Heart right ventricle (tissue), 16 donors: ENCODE results near the gene MOCOS. TPM values are rescaled to one million over a fixed set of nuclear protein-coding genes. Genes with fewer than 3 reads are reported as not detected.
A peak's percentile ranks its signal among the peaks of the same experiment; 100 is the strongest.

Experiments used
- ATAC-seq, 8 donors: fragments of 200-7000 bp; cut with Tn5 transposase; one replicate each; pipeline ENCODE4 v1.9.1; 2020; ENCODE audit warnings: mild to moderate bottlenecking in 8 of 8, moderate library complexity in 8 of 8, moderate number of reproducible peaks in 1 of 8
- DNase-seq, 2 donors: peaks; one replicate each; pipeline ENCODE4 v3.0.0-alpha.2; 2020
- H3K27ac ChIP-seq, 10 donors: fragments of 200-600 bp; sonication (generic) in 2 of 10; one replicate each; pipeline versions ENCODE4 v1.5.0 to v1.8.0; 2020 to 2022; ENCODE audit warnings: mild to moderate bottlenecking in 3 of 10
- H3K27me3 ChIP-seq, 7 donors: fragments of 200-600 bp; one replicate each; pipeline ENCODE4 v1.8.0; 2021 to 2022; ENCODE audit warnings: mild to moderate bottlenecking in 2 of 7
- H3K36me3 ChIP-seq, 9 donors: fragments of 200-600 bp; sonication (generic) in 1 of 9; one replicate each; pipeline versions ENCODE4 v1.5.0 to v1.8.0; 2020 to 2022; ENCODE audit warnings: mild to moderate bottlenecking in 2 of 9
- H3K4me1 ChIP-seq, 9 donors: fragments of 200-600 bp; sonication (generic) in 1 of 9; one replicate each; pipeline versions ENCODE4 v1.5.0 to v1.8.0; 2020 to 2022; ENCODE audit warnings: mild to moderate bottlenecking in 4 of 9
- H3K4me3 ChIP-seq, 10 donors: fragments of 200-600 bp; sonication (generic) in 2 of 10; one replicate each; pipeline versions ENCODE4 v1.5.0 to v1.8.0; 2020 to 2022; ENCODE audit warnings: mild to moderate bottlenecking in 7 of 10, moderate library complexity in 2 of 10
- H3K9me3 ChIP-seq, 11 donors: fragments of 200-600 bp in 10 of 11; sonication (generic) in 2 of 11; one replicate each; pipeline versions ENCODE4 v1.5.0 to v1.8.0; 2013 to 2022; ENCODE audit warnings: mild to moderate bottlenecking in 2 of 11, control low read depth in 1 of 11, moderate library complexity in 1 of 11
- CTCF ChIP-seq, 9 donors: fragments of 200-600 bp; sonication (generic) in 2 of 9; IDR thresholded peaks; one replicate each; pipeline versions ENCODE4 v1.5.0 to v1.8.0; 2021 to 2022; ENCODE audit warnings: antibody characterized with exemption in 9 of 9, mild to moderate bottlenecking in 5 of 9, moderate library complexity in 1 of 9
- WGBS, 2 donors: extraction: QIAGEN DNeasy Blood & Tissue Kit; methylation state at CpG; one replicate each; pipeline ENCODE4 v1.1.7; 2013; ENCODE audit warnings: inconsistent platforms in 1 of 2; 5-methylcytosine and 5-hydroxymethylcytosine counted together
- intact Hi-C, 10 donors: fragments of 100-400 bp; cut with DNase I; formaldehyde crosslinking; loops; one replicate each; pipeline versions ENCODE4 v1.11.1 to v1.14.2; 2022
- polyA plus RNA-seq, 2 donors: library from polyadenylated mRNA; stranded (reverse); fragments of 200-250 nt; gene quantifications; one replicate each; pipeline ENCODE4 v1.2.3, GENCODE V29; 2013
- total RNA-seq, 10 donors: library from RNA; stranded (reverse); fragmentation: NEBNext Ultra II Directional in 3 of 10; extraction: Animal tissue kit (Norgen Biotek cat#: 25700) in 3 of 10; gene quantifications; one replicate each; pipeline versions ENCODE4 v1.2.1 to v1.2.4, GENCODE V29; 2021 to 2023
- donor health status: Arrhythmogenic right ventricular cardiomyopathy.
- donor health status: ischemic (EF 13 %, LVEDD 7.1; RV severe dilation, severe dysfunction).
- donor health status: healthy with polysubstance abuse.
- donor health status: DM: no; HTN: yes; CAD: no.
- donor health status: DM: no; HTN: no; CAD: no.
- donor health status: ischemic (EF 25% LVEDD 6.9; RV normal size, moderate dysfunction).
- donor health status: ischemic (EF 25% LVEDD 5.7; RV mildly dilated, moderate dysfunction).
- donor health status: healthy.
- donor health status: DM: yes; HTN: yes; CAD: no.
- donor health status: Ischemic cardiomyopathy.
- donor health status: ischemic (EF 35%, LVEDD 5.7; RV mildly dilated, moderate dysfunction).
- donor health status: nonischemic (EF 11% LVEDD 7.7; RV severe dilation, severe dysfunction).
- donor health status: DM: yes; HTN: yes; CAD: no.
- donor health status: PGD.
- donor health status: ischemic (EF 29% LVEDD 5.4; RV normal size, mild dysfunction).
- donor health status: nonischemic (EF 23%, LVEDD 6.1; RV moderate dilation, normal function).

The MOCOS gene
- total and polyA plus RNA-seq, 12 donors: 0.06 to 0.95 (median 0.28) TPM

DNA sequence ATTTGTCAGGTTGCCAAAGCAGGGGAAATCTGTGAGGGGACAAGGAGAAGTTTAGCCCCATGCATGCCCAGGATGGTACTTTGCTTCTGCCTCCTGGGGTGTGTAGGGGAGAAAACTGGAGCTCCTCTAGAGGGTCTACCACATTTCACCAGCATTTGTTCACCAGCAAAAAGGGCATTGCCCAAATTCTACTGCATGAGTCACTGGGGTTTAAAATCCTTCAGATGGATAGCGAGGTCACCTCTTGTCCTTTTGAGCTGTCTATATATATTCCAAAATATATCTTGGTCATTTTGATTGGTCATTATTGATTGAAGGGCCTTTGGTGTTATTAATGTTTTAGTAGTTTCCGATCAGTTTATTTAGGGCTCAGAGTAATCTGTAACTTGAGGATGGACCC is 128.9 kb downstream of the MOCOS start:
- Histone ChIP-seq H3K27ac (peak overlapping the region in 6 of 10 donors; percentile 7 to 58 (median 46)), H3K27me3 (no peaks in the 10 kb centered on the region), H3K36me3 (no peaks in the 10 kb centered on the region), H3K4me1 (peaks cover 0 to 57% (median 33%) of the 10 kb centered on the region in 9 donors), H3K4me3 (no peak overlapping the region), H3K9me3 (peaks cover 0 to 23% (median 3%) of the 10 kb centered on the region in 11 donors)
- 86 to 93% methylated on average over 2 of the region's 2 CpGs for WGBS, 2 donors
- no peak for DNase-seq
- intact Hi-C loops: no loop called here
- peak in 2 of 8 donors; percentile 19 to 24 for ATAC-seq
- no peak for TF ChIP-seq CTCF (IDR thresholded peaks at IDR 0.05)

Other genes starting within 250 kb of the MOCOS start
- gene RPRD1A, start 119.9 kb upstream of the MOCOS start, total RNA-seq: 10 to 100 TPM; 39.0 to 51.3 (median 49.7) TPM
- gene RPRD1A, start 119.9 kb upstream of the MOCOS start, polyA plus RNA-seq: 10 to 100 TPM; 21.4 to 23.5 TPM
- gene SLC39A6, start 58.2 kb upstream of the MOCOS start, total RNA-seq: 10 to 100 TPM; 10.8 to 18.4 (median 13.3) TPM
- 10 to 100 TPM in 1 of 2 donors, 1 to 10 TPM in 1; 3.5 to 12.1 TPM for gene SLC39A6, start 58.2 kb upstream of the MOCOS start, polyA plus RNA-seq
- 10 to 100 TPM; 41.9 to 64.2 (median 57.9) TPM for gene ELP2, start 57.6 kb upstream of the MOCOS start, total RNA-seq
- gene ELP2, start 57.6 kb upstream of the MOCOS start, polyA plus RNA-seq: 10 to 100 TPM; 33.7 to 69.2 TPM
- gene FHOD3, start 110.2 kb downstream of the MOCOS start, total RNA-seq: 100 to 1,000 TPM; 280 to 484 (median 406) TPM
- gene FHOD3, start 110.2 kb downstream of the MOCOS start, polyA plus RNA-seq: 100 to 1,000 TPM in 1 of 2 donors, 10 to 100 TPM in 1; 81.8 to 298 TPM